HG02884 (cell line): ENCODE measurements around the gene METTL25.

Source experiments
- ATAC-seq: cut with Tn5 transposase; IDR thresholded peaks from one replicate; pipeline ENCODE4 v1.9.1; 2021; ENCODE audit warnings: mild to moderate bottlenecking, moderate library complexity; ENCODE audit not compliant: unreplicated experiment

Gene METTL25

DNA sequence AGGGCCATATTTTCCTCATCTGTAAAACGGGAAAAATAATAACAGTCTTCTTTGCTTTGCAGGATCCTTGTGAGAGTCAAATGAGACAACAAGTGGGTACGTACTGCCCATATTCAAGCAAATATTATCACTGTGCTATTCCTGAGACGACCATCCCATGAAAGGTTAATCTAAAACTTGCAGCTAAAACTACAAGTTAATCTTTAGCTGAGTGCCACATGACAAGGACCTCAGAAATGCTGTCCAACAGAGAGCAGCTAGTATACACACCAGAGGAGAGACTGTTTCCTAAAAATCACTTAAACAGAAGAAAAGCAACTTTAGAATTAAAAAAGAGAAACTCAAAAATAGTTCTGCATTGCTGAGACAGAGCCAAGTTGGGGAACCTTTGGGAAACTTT lies 165.7 kb downstream of the METTL25 start:
- no peak for ATAC-seq

DNA sequence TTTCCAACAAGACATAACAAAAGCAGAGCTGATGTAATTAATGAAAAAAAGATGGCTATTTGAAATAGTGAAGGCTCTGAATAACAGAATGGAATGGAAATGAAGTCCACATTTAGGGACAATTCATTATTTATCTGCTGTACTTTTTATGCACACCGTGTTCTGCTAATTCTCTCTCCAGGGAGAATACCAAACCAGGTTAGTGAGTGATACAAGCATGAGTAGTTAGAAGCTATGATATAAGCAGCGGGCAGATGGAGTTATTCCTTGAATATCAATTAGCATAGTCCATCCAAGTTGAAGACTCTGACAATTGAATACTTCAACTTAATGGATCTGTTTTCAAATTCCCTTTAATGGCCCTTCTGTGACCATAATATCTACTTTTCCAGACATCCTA lies 166.3 kb downstream of the METTL25 start:
- no peak for ATAC-seq

DNA sequence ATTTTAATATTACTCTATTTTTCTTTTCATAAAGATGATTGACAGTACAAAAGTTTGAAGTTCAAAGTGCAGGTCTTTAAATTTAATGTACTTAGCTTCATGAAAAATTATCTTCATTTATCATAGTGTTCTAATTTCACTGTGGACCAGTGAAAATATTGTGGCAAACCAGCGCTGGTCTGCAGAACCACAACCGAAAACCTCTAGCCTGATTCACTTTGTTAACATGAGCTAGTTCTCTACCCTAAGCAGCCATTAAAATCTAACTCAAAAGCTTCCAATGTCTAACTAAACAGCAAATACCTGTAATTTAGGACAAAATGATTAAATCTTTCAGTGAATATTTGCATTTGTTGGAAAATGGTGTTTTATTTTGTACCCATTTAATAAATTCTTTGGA lies 167.3 kb downstream of the METTL25 start:
- ATAC-seq, result no peak

GRCh38 chr12:82527165-82527780 lies 168.9 kb downstream of the METTL25 start:
- no peak for ATAC-seq
